ENCODE measurements around the gene CWH43.
"Not testable (repeated sequence)": the region's sequence is repeated elsewhere in the genome, so short reads cannot be mapped to it uniquely, and the experiment has no call there.

The CWH43 gene

GRCh38 chr4:49098034-49098759 is 112.1 kb downstream of the CWH43 start:
- not testable (repeated sequence) for DNase-seq

- DNase-seq, result not testable (repeated sequence)
Observed at GRCh38 chr4:49099831-49100444, 113.9 kb downstream of the CWH43 start.

GRCh38 chr4:49102344-49102898 is 116.3 kb downstream of the CWH43 start:
- DNase-seq, result not testable (repeated sequence)

GRCh38 chr4:49103436-49104136 is 117.5 kb downstream of the CWH43 start:
- DNase-seq, result not testable (repeated sequence)

- DNase-seq, result not testable (repeated sequence)
Observed at GRCh38 chr4:49104231-49104930, 118.3 kb downstream of the CWH43 start.

GRCh38 chr4:49105248-49105904 is 119.3 kb downstream of the CWH43 start:
- not testable (repeated sequence) for DNase-seq

- not testable (repeated sequence) for DNase-seq
Observed at GRCh38 chr4:49107262-49107661, 121.2 kb downstream of the CWH43 start.

- DNase-seq, result not testable (repeated sequence)
Observed at GRCh38 chr4:49108183-49108978, 122.3 kb downstream of the CWH43 start.

GRCh38 chr4:49109567-49110166 is 123.6 kb downstream of the CWH43 start:
- not testable (repeated sequence) for DNase-seq

GRCh38 chr4:49110579-49110978 is 124.5 kb downstream of the CWH43 start:
- not testable (repeated sequence) for DNase-seq
